Activated B cell treated with CpG ODN at 0.5 μM for 24 hours (primary cell): Measurements from ENCODE around the gene SOBP. TPM values are rescaled to one million over a fixed set of nuclear protein-coding genes. Genes with fewer than 3 reads are reported as not detected.

ENCODE experiments used
- ATAC-seq: fragments of 200-7000 bp; cut with Tn5 transposase; one replicate; pipeline ENCODE4 v1.10.0; 2021; ENCODE audit warnings: low read depth, mild to moderate bottlenecking, moderate library complexity
- CTCF ChIA-PET: fragments of 350-600 bp; sonication (Branson Sonifier 250); formaldehyde crosslinking; loops from one replicate; lab custom pipeline; 2021; ENCODE audit warnings: antibody characterized with exemption; lab: Charles Lee
- POLR2A ChIA-PET: fragments of 350-600 bp; sonication (Branson Sonifier 250); formaldehyde crosslinking; loops from one replicate; lab custom pipeline; 2021; ENCODE audit warnings: antibody characterized with exemption; lab: Charles Lee
- DNase-seq: peaks from one replicate; pipeline ENCODE4 v3.0.0; 2022
- H3K27ac Mint-ChIP-seq: one replicate; pipeline ENCODE4 v1.8.0; 2020; ENCODE audit warnings: mixed read lengths
- H3K27me3 Mint-ChIP-seq: one replicate; pipeline ENCODE4 v1.8.0; 2021; ENCODE audit warnings: mixed read lengths
- H3K36me3 Mint-ChIP-seq: one replicate; pipeline ENCODE4 v1.8.0; 2021; ENCODE audit warnings: low read depth, mixed read lengths
- H3K4me1 Mint-ChIP-seq: one replicate; pipeline ENCODE4 v1.8.0; 2021; ENCODE audit warnings: mixed read lengths
- H3K4me3 Mint-ChIP-seq: one replicate; pipeline ENCODE4 v1.8.0; 2020; ENCODE audit warnings: mild to moderate bottlenecking, mixed read lengths
- H3K9me3 Mint-ChIP-seq: one replicate; pipeline ENCODE4 v1.8.0; 2020; ENCODE audit warnings: mixed read lengths
- intact Hi-C: fragments of 100-400 bp; cut with micrococcal nuclease; formaldehyde crosslinking; loops from one replicate; pipeline ENCODE4 v1.15.1; 2024
- total RNA-seq: library from RNA; stranded (reverse); gene quantifications from 2 replicates; pipeline ENCODE4 v1.2.3, GENCODE V29; 2022
- TF ChIP-seq, protein P1 (sequence below): fragments of 200-600 bp; IDR thresholded peaks from one replicate; pipeline ENCODE4 v1.8.0; 2022; ENCODE audit warnings: antibody characterized with exemption, mild to moderate bottlenecking

Gene SOBP
- total RNA-seq, 1 donor from 2014 or later: 1.1 TPM

DNA sequence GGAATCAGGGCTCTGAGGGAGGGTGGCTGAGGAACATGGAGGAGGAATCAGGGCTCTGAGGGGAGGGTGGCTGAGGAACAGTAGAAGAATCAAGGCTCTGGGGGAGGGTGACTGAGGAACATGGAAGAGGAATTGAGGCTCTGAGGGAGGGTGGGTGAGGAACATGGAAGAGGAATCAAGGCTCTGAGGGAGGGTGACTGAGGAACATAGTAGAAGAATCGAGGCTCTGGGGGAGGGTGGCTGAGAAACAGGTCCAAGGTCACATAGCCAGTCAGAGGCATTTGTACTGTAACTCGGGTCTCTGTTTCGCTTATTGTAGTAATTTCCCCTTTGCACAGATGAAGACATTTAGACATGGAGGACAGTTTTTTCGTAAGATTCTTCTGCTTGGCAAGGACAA is 164.8 kb downstream of the SOBP start:
- ATAC-seq (no peak), DNase-seq (no peak)
- ChIA-PET POLR2A (interaction anchor here (4.1 kb wide), 1 partner anchor 195 kb away, joined by 61 read pairs; the partner anchor contains the start of gene PDSS2), CTCF (interaction anchor here (1.2 to 2.3 kb wide), 5 partner anchors 13 to 337 kb away, joined by 4 to 9 read pairs (median 5); partner anchors contain the start of gene PDSS2)
- Mint-ChIP-seq H3K4me3 (no peak overlapping the region), H3K27me3 (no peaks in the 10 kb centered on the region), H3K36me3 (no peaks in the 10 kb centered on the region), H3K4me1 (peaks cover 60% of the 10 kb centered on the region), H3K27ac (no peak overlapping the region), H3K9me3 (no peaks in the 10 kb centered on the region)
- intact Hi-C loops: loop anchor here (1.0 to 10.0 kb wide), 7 partner anchors 168 to 627 kb away; partner anchors contain the start of genes BEND3, MTRES1, SCML4 and SEC63
- TF ChIP-seq, protein P1, sequence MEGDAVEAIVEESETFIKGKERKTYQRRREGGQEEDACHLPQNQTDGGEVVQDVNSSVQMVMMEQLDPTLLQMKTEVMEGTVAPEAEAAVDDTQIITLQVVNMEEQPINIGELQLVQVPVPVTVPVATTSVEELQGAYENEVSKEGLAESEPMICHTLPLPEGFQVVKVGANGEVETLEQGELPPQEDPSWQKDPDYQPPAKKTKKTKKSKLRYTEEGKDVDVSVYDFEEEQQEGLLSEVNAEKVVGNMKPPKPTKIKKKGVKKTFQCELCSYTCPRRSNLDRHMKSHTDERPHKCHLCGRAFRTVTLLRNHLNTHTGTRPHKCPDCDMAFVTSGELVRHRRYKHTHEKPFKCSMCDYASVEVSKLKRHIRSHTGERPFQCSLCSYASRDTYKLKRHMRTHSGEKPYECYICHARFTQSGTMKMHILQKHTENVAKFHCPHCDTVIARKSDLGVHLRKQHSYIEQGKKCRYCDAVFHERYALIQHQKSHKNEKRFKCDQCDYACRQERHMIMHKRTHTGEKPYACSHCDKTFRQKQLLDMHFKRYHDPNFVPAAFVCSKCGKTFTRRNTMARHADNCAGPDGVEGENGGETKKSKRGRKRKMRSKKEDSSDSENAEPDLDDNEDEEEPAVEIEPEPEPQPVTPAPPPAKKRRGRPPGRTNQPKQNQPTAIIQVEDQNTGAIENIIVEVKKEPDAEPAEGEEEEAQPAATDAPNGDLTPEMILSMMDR: no peak

DNA sequence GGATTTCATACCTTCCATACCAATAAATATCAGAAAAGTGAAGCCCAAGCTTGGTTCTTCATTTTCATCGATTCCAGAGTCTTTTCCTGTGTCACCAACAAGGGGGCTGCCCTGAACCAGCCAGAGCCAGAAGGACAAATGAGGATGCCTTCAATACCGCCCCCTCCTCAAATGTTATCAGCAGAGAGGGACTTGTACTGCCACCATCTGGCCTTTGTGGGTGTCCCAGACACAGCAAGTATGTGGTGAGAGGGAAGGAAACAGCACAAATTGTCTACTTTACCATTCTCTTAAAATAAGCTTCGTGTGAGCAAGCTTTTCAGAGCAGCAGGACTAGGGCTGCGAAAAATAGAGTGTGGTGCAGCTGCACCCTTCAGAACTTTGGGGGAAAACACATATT is 165.3 kb downstream of the SOBP start:
- H3K36me3 Mint-ChIP-seq: no peaks in the 10 kb centered on the region
- no peaks in the 10 kb centered on the region for H3K9me3 Mint-ChIP-seq
- DNase-seq (no peak), ATAC-seq (no peak)
- intact Hi-C loops: loop anchor here (1.0 to 10.0 kb wide), 7 partner anchors 167 to 628 kb away; partner anchors contain the start of genes BEND3, MTRES1, SCML4 and SEC63
- H3K27me3 Mint-ChIP-seq: no peaks in the 10 kb centered on the region
- ChIA-PET CTCF (interaction anchor here (1.1 to 2.3 kb wide), 8 partner anchors 8 to 337 kb away, joined by 3 to 9 read pairs (median 4); partner anchors contain the start of gene PDSS2), POLR2A (interaction anchor here (4.1 kb wide), 1 partner anchor 196 kb away, joined by 61 read pairs; the partner anchor contains the start of gene PDSS2)
- H3K4me1 Mint-ChIP-seq: peaks cover 64% of the 10 kb centered on the region
- TF ChIP-seq, protein P1: no peak
- H3K27ac Mint-ChIP-seq: peak overlapping the region; percentile 32
- H3K4me3 Mint-ChIP-seq: no peak overlapping the region

DNA sequence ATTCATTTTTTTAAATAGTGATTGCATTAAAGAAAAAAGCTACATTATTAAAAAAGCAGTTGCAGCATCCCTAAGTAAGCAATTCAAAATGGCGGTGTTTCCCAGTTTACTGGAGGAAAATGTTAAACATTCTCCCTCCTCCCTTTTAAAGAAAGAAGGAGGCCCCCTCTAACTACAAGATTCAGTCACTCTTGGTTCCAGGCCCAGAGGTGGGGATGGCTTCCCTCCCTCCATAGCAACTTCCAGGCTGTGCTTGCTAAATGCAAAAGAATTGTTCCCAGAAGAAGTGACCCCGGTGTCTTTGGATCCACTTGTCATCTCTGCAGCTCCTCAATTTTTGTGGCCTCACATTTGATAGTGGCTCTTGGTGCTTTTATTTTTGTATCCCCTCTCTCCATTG is 165.9 kb downstream of the SOBP start:
- TF ChIP-seq, protein P1: no peak
- intact Hi-C loops: loop anchor here (1.0 to 10.0 kb wide), 7 partner anchors 166 to 629 kb away; partner anchors contain the start of genes BEND3, MTRES1, SCML4 and SEC63
- ATAC-seq (no peak), DNase-seq (no peak)
- no peak overlapping the region for H3K4me3 Mint-ChIP-seq
- H3K36me3 Mint-ChIP-seq: no peaks in the 10 kb centered on the region
- POLR2A ChIA-PET: interaction anchor here (0.7 to 5.9 kb wide), 7 partner anchors 8 to 338 kb away, joined by 3 to 61 read pairs (median 17); partner anchors contain the start of gene PDSS2
- no peaks in the 10 kb centered on the region for H3K27me3 Mint-ChIP-seq
- no peaks in the 10 kb centered on the region for H3K9me3 Mint-ChIP-seq
- H3K4me1 Mint-ChIP-seq: peaks cover 68% of the 10 kb centered on the region
- CTCF ChIA-PET: interaction anchor here (1.1 to 2.3 kb wide), 11 partner anchors 7 to 338 kb away, joined by 3 to 9 read pairs (median 4); partner anchors contain the start of gene PDSS2
- no peak overlapping the region for H3K27ac Mint-ChIP-seq

DNA sequence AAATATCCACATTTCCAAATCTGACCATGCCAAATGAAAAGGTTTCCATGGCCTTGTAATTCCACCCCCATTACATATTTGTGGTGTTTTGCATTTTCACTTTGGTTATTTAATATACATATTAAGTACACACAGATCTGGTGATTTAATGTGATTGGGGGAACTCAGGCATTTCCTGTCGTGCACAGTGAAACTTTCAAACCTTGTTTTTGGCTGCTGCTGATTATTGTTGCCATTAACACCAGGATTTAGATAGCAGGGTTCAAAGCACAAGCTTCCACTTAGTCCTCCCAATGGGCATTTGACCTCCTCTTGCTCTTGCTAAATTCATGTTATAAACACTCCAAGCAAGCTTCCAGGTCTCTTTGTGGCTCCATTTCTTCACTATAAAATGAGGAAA is 166.5 kb downstream of the SOBP start:
- intact Hi-C loops: loop anchor here (5.0 to 10.0 kb wide), 6 partner anchors 166 to 629 kb away; partner anchors contain the start of genes BEND3, MTRES1, SCML4 and SEC63
- POLR2A ChIA-PET: interaction anchor here (1.1 to 5.9 kb wide), 6 partner anchors 9 to 338 kb away, joined by 3 to 61 read pairs (median 23); partner anchors contain the start of gene PDSS2
- DNase-seq: no peak
- CTCF ChIA-PET: interaction anchor here (0.6 to 2.6 kb wide), 14 partner anchors 8 to 338 kb away, joined by 3 to 22 read pairs (median 4); partner anchors contain the start of gene PDSS2
- ATAC-seq: no peak
- Mint-ChIP-seq H3K4me1 (peaks cover 70% of the 10 kb centered on the region), H3K27me3 (no peaks in the 10 kb centered on the region), H3K36me3 (no peaks in the 10 kb centered on the region), H3K9me3 (no peaks in the 10 kb centered on the region), H3K27ac (peak overlapping the region; percentile 96), H3K4me3 (peak overlapping the region; percentile 82)
- TF ChIP-seq, protein P1: no peak

DNA sequence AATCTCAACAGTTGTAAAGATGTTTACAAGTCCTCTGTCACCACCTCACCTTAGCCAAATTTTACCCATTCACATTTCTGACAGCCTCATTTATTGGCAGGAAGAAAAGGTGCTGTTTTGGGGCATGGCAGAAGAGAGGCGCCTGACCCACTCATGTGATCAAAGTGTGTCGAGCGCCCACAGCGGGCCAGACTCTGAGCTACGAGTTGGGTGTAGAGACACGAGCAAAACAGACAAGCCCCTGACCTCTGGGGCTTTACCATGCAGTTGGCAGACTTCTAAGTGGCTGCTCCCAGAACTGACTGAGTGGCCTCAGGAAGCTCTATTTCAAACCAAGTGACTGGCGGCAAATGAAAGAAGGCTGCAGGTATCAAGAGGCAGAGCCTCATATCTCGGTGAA is 167.0 kb downstream of the SOBP start:
- POLR2A ChIA-PET: interaction anchor here (1.1 to 5.9 kb wide), 7 partner anchors 9 to 339 kb away, joined by 3 to 61 read pairs (median 17); partner anchors contain the start of genes PDSS2 and SCML4
- CTCF ChIA-PET: interaction anchor here (0.6 to 2.6 kb wide), 11 partner anchors 8 to 339 kb away, joined by 3 to 22 read pairs (median 5); partner anchors contain the start of gene PDSS2
- TF ChIP-seq, protein P1: no peak
- no peak for ATAC-seq
- Mint-ChIP-seq H3K36me3 (no peaks in the 10 kb centered on the region), H3K4me3 (peak overlapping the region; percentile 82), H3K9me3 (no peaks in the 10 kb centered on the region), H3K27ac (peak overlapping the region; percentile 96), H3K27me3 (no peaks in the 10 kb centered on the region), H3K4me1 (peaks cover 71% of the 10 kb centered on the region)
- intact Hi-C loops: loop anchor here (1.0 to 10.0 kb wide), 9 partner anchors 15 to 630 kb away; partner anchors contain the start of genes BEND3, MTRES1, SCML4 and SEC63
- DNase-seq: no peak
